GM21526 (cell line): ENCODE results near the gene PRSS2.
A peak's percentile ranks its signal among the peaks of the same experiment; 100 is the strongest.
"Not testable (repeated sequence)": the region's sequence is repeated elsewhere in the genome, so short reads cannot be mapped to it uniquely, and the experiment has no call there.

Source experiments
- ATAC-seq: cut with Tn5 transposase; IDR thresholded peaks from one replicate; pipeline ENCODE4 v1.9.1; 2021; ENCODE audit warnings: moderate library complexity; ENCODE audit not compliant: unreplicated experiment, low FRiP score

PRSS2 gene

GRCh38 chr7:142770661-142771352 lies at the start of gene PRSS2:
TSS of gene PRSS2 (plus strand) at chr7:142770970. CDS start at chr7:142770983, 13 bp downstream.
- peak; percentile 19 for ATAC-seq

DNA sequence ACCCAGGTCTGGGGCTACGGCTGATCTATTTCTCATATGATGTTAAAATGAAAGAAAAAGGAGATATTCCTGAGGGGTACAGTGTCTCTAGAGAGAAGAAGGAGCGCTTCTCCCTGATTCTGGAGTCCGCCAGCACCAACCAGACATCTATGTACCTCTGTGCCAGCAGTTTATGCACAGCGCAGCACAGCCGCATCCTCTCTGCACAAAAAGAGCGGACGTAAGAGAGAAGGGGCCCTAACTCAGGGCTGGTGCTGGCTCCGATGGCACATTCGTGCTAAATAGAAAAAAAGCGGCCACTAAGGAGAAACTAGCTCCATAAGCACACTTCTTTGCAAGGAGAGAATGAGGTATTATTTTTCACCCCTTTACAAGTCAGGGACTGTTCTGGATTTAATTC lies 49.8 kb upstream of the PRSS2 start:
- ATAC-seq, result no peak

DNA sequence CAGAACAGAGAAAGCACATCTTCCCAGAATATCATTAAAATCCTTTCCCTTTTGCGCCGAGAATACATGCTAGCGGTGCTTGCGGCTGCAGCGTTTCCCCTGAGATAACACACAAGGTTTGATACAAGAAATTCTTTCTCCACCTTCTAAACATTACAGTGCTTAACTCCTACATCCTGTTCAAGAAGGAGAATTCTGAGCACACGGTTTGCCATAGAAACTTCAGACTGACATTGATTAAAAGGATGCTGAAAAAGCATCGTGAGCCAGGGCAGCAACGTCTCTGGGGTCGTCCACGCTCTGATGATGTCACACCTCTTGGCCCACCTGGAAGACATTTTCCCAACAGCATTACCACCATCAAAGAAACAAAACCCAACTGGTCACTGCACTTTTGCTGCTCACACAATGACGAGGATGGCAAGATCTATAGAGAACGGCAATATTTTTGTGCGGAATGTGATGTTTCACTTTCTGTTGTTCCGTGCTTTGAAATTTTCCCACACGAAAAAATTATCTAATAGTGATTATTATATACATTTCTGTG lies 48.4 kb upstream of the PRSS2 start:
- no peak for ATAC-seq

DNA sequence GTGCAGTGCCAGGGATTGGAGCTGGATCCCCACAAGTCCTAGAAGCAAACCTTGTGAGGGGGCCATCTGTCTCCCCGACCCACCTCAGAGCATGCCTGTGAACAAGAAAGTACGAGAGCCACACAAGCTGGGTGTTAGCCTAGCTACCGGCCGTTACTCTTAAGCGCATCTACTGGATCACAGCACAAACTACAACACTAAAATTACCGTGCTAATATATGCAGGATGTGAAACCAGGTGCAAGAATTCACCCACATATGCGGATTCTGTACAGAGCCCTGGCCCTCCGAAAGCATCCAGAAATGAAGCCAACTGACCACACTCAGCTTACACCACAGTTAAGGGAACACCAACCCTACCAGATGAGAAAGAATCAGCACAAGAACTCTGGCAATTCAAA lies 37.5 kb upstream of the PRSS2 start:
- ATAC-seq, result peak; percentile 97

DNA sequence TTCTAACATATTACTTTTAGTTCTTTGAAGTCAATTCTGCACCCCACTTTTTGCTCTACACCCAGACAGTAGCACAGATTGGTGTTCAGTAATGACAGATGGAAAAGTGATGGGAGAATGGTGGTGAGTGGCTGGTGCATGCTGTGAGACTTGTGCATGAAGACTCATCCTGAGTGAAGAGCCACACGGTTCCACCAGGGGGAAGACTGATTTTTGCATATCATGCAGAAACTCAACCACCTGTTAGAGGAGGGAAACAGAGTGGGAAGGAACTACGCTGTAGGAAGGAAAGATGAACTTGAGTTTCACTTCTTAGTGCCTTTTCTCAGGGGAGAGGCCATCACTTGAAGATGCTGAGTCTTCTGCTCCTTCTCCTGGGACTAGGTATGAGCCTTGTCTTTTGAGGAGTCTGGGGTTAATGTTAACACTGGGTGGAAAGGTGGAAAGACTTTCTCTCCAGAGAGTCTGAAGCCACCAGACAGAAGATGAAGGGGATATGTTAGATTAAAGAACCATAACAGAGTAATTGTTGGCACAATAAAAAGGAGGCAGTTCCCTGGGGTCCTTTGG lies 30.8 kb upstream of the PRSS2 start:
- ATAC-seq, result peak; percentile 95

- no peak for ATAC-seq
These were observed 30.0 kb upstream of the PRSS2 start for GRCh38 chr7:142740786-142741185.

DNA sequence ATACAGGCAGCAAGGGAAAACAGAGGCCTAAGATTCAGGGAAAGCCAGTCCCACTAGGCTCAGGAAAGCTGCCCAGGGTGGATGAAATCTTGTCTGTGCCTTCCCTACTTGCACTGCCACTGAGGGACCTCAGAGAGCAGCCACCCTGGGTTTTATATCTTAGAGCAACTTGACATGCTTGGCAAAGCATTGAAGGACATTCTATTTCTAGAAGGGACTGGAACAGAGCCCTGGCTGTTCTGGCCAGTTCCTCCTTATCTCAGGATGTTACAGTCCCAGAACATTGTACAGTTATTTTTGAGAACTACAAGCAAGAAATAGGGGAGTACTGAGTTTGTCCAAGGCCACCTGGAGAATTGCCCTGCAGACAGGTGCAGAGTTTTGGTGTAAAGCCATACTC lies 28.8 kb upstream of the PRSS2 start:
- not testable (repeated sequence) for ATAC-seq

DNA sequence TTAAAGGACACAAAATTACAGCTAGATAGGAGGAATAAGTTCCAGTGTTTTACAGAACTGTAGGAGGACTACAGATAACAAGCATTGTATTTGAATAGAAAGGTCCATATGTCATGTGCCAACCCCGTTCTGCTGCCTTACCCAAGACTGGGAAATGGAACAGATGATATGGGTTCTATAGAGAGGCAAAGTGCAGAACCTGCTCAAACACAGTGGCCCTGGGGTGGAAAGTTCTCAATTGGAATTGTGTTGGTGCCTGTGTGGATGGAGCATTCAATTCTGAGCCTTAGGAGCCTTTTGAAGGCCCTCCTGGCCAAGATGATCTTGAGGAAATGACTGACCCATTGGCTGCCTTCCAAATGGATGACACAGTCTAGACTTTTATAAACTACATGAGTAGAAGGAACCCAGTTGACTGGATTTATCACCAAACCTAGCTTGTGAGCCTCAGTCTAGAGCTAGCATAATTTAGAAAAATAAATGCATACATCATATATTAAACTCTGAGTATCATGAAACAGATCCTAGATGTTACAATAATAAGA lies 25.6 kb upstream of the PRSS2 start:
- no peak for ATAC-seq

DNA sequence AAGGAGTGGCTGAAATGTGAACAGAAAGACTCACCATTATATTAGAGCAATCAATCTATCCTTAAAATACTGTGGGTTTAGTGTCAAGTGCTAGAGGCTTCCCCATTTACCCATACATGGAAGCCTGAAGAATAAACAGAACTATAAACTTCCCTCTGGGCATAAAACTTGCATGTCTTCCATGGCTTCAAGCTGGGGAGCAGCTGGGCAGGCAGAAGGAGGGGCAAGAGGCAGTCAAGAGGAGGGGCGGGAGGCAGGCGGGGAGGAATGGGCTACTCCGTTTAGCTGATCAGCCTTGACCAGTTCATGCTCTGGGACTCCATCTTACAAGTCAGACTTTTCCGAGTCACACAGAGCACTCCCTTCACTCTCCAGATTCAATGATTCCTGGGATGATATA lies 25.0 kb upstream of the PRSS2 start:
- no peak for ATAC-seq

DNA sequence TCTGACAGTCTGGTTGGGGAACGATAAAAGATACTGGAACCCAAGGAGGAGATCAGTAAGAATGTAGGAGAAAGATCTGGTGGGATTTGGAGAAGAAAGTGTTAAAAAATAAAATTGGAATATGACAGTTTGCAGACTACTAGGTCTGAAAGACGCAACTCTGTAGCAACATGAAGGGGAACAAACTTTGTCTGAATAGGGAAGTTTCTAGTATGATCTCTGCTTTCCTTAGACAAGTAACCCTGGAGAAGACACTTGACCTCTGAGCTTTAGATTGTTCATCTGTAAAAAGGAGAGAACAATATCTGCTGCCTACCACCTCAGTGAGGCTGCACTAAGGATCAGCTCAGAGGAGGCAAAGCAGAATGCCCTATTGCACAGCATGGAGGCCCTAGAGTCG lies 24.5 kb upstream of the PRSS2 start:
- no peak for ATAC-seq

DNA sequence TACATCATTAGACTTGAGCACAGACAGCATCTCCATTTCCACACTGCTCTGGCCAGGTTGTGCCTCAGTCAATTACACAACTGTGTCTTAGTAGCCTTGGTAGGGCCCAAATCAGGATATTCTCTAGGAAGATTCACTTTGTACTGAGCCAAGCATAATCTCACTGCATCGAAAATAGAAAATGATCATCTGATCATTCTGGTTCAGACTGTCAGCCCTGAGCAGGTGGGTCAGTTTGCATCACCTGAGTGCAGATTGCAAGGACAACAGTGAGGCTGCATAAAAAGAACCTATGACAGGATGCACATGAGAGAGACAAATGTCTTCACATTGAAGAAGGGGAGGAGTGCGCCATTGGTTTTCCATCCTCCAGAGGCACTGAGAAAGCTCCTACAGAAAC lies 22.4 kb upstream of the PRSS2 start:
- ATAC-seq, result not testable (repeated sequence)

DNA sequence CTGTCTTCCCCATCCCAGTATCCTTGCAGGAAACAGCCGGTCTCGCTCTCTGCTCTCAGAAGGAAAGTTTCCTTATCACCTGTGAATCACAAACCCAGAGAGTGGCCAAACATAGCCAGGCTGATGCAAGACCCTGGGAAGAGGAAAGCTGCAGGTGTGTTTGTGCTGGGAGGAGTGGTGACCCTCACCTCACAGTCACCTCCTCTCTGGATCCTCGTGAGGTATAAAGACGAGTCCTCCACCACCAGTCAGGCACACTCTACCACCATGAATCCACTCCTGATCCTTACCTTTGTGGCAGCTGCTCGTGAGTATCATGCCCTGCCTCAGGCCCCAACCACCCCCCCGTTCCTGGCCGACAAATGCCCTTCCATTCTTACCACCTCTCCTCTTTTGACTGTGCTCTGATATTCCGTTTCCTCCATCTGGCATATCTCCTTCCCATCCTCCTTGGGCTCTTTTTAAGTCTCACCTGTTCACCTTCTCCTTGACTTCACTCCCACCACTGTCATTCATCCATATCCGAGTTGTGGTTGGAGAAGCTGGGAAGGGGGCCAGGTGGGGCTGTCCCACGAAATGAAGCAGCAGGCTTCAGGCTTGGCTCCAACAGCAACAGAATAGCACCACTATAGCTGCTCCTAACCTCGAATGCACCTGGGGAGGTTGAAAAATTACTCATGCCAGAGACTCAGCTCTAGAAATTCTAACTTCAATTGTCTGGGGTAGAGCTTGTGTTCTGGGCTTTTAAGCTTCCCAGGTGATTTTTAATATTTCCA lies 21.4 kb upstream of the PRSS2 start, which contains the start of gene PRSS1:
TSS of gene PRSS1 (plus strand) at position 255 of the 776 bp plus-strand sequence. CDS start at position 268, 13 bp downstream.
- no peak for ATAC-seq

DNA sequence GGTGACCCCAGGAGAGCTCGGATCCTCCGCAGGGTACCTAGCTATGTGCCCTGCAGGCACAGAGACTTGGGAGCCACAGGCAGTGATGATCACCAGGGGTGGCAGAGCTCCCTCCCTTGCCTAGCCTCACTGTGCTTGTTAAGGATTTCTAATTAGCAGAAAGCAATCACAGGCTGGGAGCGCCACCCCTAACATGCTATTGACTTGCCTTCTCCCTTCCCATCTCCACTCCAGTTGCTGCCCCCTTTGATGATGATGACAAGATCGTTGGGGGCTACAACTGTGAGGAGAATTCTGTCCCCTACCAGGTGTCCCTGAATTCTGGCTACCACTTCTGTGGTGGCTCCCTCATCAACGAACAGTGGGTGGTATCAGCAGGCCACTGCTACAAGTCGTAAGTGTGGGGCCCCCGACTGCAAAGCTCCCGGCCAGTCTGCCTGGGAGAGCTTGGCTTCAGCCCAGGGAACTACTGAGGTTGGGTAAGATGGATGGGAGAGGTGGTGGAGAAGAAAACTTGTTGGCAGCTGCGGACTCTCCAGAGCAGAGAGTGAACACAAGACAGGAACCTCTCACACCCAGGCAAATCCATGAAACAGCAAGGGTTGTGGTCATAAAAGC lies 20.3 kb upstream of the PRSS2 start:
- no peak for ATAC-seq

GRCh38 chr7:142751526-142752175 lies 19.1 kb upstream of the PRSS2 start:
- not testable (repeated sequence) for ATAC-seq

- no peak for ATAC-seq
These were observed 18.2 kb upstream of the PRSS2 start for GRCh38 chr7:142752376-142753225.

GRCh38 chr7:142753366-142753765 lies 17.4 kb upstream of the PRSS2 start:
- no peak for ATAC-seq

DNA sequence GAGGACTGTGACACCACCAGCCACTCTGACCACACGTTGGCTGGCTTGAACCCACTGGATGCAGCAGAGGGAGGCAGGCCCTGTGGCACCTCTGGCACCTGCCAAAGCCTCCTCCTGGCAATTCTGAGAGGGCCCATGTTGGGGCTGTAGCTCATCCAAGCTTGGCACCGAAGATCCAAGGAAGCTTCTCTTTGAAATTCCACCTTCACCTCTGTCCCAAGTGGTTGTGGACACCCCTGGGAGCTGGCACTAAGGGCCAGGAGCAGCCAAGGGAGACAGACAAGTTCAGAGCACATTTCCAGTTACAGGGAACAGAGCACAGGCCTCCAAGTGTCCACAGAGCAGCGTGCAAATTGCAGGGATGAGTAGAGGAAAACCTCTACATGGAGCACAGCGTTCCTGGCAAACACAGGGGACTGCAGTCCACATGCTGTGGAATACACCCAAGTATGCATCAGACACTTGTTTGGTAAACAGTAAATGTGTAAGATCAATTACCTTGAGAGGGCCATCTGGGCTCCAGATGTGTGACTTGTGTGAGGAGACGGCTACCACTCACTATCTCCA lies 16.8 kb upstream of the PRSS2 start:
- ATAC-seq, result not testable (repeated sequence)

- ATAC-seq, result no peak
These were observed 15.8 kb upstream of the PRSS2 start for GRCh38 chr7:142754681-142755575.
